Right atrium auricular region (tissue), 2 donors: Measurements from ENCODE around the gene RBM14. TPM values are rescaled to one million over a fixed set of nuclear protein-coding genes. Genes with fewer than 3 reads are reported as not detected.
"Not testable (repeated sequence)": the region's sequence is repeated elsewhere in the genome, so short reads cannot be mapped to it uniquely, and the experiment has no call there.

Experiments used
- DNase-seq: peaks from one replicate; pipeline ENCODE4 v3.0.0-alpha.2; 2019; ENCODE audit warnings: low spot score
- H3K27ac ChIP-seq, 2 donors: fragments of 200-600 bp; sonication (generic); 1 replicate in 1 of 2; 2 replicates in 1 of 2; pipeline ENCODE4 v1.5.1; 2016 to 2019
- H3K27me3 ChIP-seq, 2 donors: fragments of 200-600 bp; sonication (generic); one replicate each; pipeline versions ENCODE4 v1.5.1 to v1.6.0; 2017 to 2019
- H3K36me3 ChIP-seq: fragments of 200-600 bp; sonication (generic); one replicate; pipeline ENCODE4 v1.5.1; 2016
- H3K4me1 ChIP-seq, 2 donors: fragments of 200-600 bp; sonication (generic); one replicate each; pipeline versions ENCODE4 v1.5.1 to v1.6.0; 2017 to 2019
- H3K4me3 ChIP-seq, 2 donors: fragments of 200-600 bp; sonication (generic); 1 replicate in 1 of 2; 2 replicates in 1 of 2; pipeline ENCODE4 v1.5.1; 2017 to 2019; ENCODE audit warnings: mild to moderate bottlenecking in 1 of 2, moderate library complexity in 1 of 2
- H3K9me3 ChIP-seq, 2 donors: fragments of 200-600 bp; sonication (generic); one replicate each; pipeline ENCODE4 v1.5.1; 2019
- total RNA-seq, 2 donors: library from RNA; depleted of rRNA; stranded (reverse); fragments of >200 nt; gene quantifications; one replicate each; pipeline ENCODE4 v1.1.0, GENCODE V29; 2016
- TF ChIP-seq, protein P1 (sequence below), 2 donors: fragments of 200-600 bp; sonication (generic); IDR thresholded peaks; one replicate each; pipeline ENCODE4 v1.5.1; 2019; ENCODE audit warnings: antibody characterized with exemption in 2 of 2

The RBM14 gene
- total RNA-seq, 2 donors from 2014 or later: 27.5 to 34.3 TPM

DNA sequence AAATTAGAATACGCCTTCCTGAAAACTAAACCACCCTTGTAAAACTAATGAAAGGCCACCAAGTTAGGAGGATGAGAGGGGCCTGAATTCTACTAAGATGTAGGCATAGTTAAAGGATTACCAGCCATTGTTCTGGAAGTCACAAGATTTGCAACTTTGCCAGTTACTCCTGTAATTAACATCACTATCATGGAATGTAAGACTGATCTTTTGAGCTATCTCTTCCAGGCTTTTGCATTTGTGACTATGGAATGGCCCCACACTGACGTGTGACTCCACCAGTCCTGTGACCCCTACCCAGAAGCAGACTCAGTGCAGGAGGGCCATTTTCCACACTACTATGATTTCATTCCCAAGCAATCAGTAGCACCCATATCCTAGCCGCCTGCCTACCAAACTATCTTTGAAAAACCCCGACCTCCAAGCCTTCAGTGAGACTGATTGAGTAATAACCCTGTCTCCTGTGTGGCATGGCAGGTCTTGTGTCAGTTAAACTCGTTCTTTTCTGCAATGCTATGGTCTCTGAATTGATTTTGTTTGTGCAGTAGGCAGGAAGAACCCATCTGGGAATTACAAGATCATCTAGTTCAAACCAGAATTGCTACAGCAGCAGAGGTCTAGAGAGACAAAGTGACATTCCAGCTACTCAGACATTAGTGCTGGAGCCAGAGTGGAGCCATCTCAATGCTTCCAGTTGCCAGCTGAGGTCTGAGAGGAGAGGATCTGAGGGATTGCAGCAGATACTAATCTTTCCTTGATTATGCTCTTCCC is 46.2 kb upstream of the RBM14 start:
- Histone ChIP-seq H3K4me1 (peaks cover 0 to 14% of the 10 kb centered on the region in 2 donors), H3K27me3 (no peaks in the 10 kb centered on the region), H3K27ac (no peak overlapping the region), H3K9me3 (no peaks in the 10 kb centered on the region), H3K4me3 (no peak overlapping the region), H3K36me3 (peaks cover 5% of the 10 kb centered on the region)
- no peak for DNase-seq
- TF ChIP-seq, protein P1, sequence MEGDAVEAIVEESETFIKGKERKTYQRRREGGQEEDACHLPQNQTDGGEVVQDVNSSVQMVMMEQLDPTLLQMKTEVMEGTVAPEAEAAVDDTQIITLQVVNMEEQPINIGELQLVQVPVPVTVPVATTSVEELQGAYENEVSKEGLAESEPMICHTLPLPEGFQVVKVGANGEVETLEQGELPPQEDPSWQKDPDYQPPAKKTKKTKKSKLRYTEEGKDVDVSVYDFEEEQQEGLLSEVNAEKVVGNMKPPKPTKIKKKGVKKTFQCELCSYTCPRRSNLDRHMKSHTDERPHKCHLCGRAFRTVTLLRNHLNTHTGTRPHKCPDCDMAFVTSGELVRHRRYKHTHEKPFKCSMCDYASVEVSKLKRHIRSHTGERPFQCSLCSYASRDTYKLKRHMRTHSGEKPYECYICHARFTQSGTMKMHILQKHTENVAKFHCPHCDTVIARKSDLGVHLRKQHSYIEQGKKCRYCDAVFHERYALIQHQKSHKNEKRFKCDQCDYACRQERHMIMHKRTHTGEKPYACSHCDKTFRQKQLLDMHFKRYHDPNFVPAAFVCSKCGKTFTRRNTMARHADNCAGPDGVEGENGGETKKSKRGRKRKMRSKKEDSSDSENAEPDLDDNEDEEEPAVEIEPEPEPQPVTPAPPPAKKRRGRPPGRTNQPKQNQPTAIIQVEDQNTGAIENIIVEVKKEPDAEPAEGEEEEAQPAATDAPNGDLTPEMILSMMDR (IDR thresholded peaks at IDR 0.05): no peak

DNA sequence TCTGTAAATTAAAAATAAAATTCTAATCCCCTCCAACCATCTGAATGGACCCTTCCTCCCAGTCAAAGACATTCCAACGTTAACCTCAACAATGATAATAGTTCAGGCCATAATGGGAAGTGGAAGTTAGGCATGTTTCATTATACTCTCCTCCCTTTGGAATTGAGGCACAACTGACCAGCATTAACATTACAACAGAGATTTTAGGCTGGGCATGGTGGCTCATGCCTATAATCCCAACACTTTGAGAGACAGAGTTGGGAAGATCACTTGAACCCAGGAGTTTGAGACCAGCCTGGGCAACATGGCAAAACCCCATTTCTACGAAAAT is 45.6 kb upstream of the RBM14 start:
- TF ChIP-seq, protein P1 (IDR thresholded peaks at IDR 0.05): no peak
- Histone ChIP-seq H3K4me3 (no peak overlapping the region), H3K27me3 (no peaks in the 10 kb centered on the region), H3K36me3 (peaks cover 2% of the 10 kb centered on the region), H3K9me3 (no peaks in the 10 kb centered on the region), H3K4me1 (peaks cover 0 to 14% of the 10 kb centered on the region in 2 donors), H3K27ac (no peak overlapping the region)
- DNase-seq: no peak

DNA sequence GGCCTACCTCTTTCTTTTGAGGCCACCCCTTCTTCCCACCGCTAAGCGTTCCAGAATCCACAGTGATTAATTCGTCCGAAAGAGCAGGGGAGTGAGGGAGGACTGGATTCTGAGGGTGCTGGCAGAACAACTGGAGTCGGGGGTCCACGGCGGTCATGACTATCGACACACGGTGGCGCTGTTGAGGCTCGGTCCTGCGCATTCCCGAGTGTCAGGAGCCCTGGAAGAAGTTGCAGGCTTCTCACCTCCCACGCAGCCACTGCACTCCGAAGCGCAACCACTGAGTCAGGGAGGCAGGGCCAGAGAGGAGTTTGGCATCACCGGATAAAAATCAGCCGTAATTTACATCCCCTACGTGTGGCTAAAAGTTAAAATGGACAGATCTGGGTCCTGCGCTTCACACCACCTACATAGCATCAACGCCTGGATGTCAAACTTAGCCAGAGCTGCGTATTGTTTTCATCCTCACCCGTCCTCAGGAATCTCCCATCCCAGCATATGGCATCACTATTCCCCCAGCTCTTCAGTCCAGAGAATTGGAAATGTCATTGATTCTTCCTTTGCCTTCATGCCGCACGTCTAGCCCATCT is 37.3 kb upstream of the RBM14 start:
- no peak overlapping the region for H3K4me3 ChIP-seq
- H3K4me1 ChIP-seq: peaks cover 0 to 8% of the 10 kb centered on the region in 2 donors
- H3K27me3 ChIP-seq: no peaks in the 10 kb centered on the region
- DNase-seq: peak; percentile 86
- H3K36me3 ChIP-seq: no peaks in the 10 kb centered on the region
- no peaks in the 10 kb centered on the region for H3K9me3 ChIP-seq
- H3K27ac ChIP-seq: no peak overlapping the region
- TF ChIP-seq, protein P1 (IDR thresholded peaks at IDR 0.05): peak; percentile 77 to 90

DNA sequence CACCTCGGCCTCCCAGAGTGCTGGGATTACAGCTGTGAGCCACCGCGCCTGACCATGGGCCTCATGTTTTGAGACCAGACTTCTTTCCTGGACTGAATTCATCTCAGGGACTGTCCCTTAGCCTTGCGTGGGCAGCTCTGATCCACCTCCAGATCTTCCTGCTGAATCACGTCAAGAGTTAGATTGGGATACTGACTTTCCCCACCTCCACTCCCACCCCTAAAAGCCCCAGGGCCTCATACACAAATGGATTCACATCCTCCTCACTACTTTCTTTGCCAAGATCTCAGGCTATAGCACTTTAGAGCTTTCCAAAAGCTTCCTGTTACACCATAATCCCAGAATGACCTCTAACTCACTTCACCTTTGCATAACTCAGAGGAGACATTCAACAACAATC is 35.6 kb upstream of the RBM14 start:
- Histone ChIP-seq H3K27ac (no peak overlapping the region), H3K27me3 (no peaks in the 10 kb centered on the region), H3K9me3 (no peaks in the 10 kb centered on the region), H3K4me3 (no peak overlapping the region), H3K36me3 (no peaks in the 10 kb centered on the region), H3K4me1 (peaks cover 0 to 8% of the 10 kb centered on the region in 2 donors)
- TF ChIP-seq, protein P1 (IDR thresholded peaks at IDR 0.05): no peak
- no peak for DNase-seq

DNA sequence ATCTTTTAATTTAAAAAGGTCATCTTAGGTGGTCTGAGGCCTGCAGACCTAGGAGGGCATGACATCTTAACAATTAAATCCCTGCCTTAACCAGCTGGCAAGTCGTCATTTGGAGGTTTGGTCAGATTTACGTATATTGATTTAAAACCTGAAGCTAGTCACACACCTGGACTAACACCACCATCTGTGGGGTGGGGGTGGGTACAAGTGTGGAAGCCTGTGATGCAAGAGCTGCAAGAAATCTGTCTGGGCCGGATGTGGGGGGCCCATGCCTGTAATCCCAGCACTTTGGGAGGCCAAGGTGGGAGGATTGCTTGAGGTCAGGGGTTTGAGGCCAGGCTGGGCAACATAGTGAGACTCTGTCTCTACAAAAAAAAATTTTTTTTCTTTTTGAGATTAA is 35.2 kb upstream of the RBM14 start:
- Histone ChIP-seq H3K27me3 (no peaks in the 10 kb centered on the region), H3K4me3 (no peak overlapping the region), H3K27ac (no peak overlapping the region), H3K36me3 (no peaks in the 10 kb centered on the region), H3K9me3 (no peaks in the 10 kb centered on the region), H3K4me1 (peaks cover 0 to 8% of the 10 kb centered on the region in 2 donors)
- TF ChIP-seq, protein P1 (IDR thresholded peaks at IDR 0.05): no peak
- DNase-seq: no peak

DNA sequence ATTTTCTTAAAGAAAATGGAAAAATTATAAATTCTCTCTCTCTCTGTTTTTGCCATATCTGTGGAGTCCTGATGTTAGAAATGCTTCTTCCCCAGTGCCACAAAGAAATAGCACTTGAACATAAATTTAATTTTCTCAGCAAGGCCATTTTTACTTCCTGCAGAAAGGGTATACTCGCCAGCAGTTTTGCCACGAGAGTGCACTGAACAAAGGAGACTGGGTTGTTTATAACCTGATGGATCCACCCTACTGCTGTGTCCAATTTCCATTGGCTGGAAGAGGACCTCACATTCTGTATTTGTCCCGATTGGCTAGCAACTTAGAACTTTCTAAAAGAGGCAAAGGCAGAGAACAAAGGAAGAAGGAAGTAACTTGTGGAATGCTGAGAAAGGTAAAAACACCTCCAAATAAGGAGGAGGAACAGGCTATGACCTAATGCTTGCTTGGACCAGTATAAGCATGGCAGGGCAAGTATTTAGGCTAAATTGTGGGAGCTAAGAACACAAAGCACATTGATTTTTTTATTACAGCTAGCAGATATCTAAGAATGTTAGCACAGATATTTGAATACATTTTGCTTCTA is 33.8 kb upstream of the RBM14 start:
- not testable (repeated sequence) for DNase-seq, H3K4me1 ChIP-seq, H3K27me3 ChIP-seq, H3K4me3 ChIP-seq, H3K36me3 ChIP-seq, H3K9me3 ChIP-seq, H3K27ac ChIP-seq

DNA sequence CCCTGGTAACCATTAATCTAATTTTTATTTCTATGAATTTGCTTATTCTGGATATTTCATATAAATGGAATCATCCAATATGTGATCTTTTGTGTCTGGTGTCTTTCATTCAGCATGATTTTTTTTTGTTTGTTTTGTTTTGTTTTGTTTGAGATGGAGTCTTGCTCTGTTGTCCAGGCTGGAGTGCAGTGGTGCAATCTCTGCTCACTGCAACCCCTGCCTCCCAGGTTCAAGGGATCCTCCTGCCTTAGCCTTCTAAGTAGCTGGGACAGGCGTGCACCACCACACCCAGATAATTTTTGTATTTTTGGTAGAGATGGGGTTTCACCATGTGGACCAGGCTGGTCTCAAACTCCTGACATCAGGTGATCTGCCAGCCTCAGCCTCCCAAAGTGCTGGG is 31.0 kb upstream of the RBM14 start:
- not testable (repeated sequence) for H3K36me3 ChIP-seq, H3K4me3 ChIP-seq, DNase-seq, H3K9me3 ChIP-seq, H3K27me3 ChIP-seq, H3K4me1 ChIP-seq, H3K27ac ChIP-seq
